Rectal smooth muscle tissue (tissue), 1 donor: ENCODE data around the gene POMGNT1.
A peak's percentile ranks its signal among the peaks of the same experiment; 100 is the strongest.
"Not testable (repeated sequence)": the region's sequence is repeated elsewhere in the genome, so short reads cannot be mapped to it uniquely, and the experiment has no call there.

Experiments
- H3K27ac ChIP-seq: one replicate; pipeline ENCODE4 v1.7.0; 2013; ENCODE audit warnings: low read depth, low read length, inconsistent platforms
- H3K27me3 ChIP-seq: one replicate; pipeline ENCODE4 v1.7.0; 2013; ENCODE audit warnings: low read length; ENCODE audit not compliant: control insufficient read depth, insufficient read depth
- H3K36me3 ChIP-seq: one replicate; pipeline ENCODE4 v1.7.0; 2013; ENCODE audit warnings: low read length; ENCODE audit not compliant: control insufficient read depth, insufficient read depth
- H3K4me1 ChIP-seq: one replicate; pipeline ENCODE4 v1.7.0; 2013; ENCODE audit warnings: low read length; ENCODE audit not compliant: control insufficient read depth, insufficient read depth
- H3K4me3 ChIP-seq: one replicate; pipeline ENCODE4 v1.7.0; 2013; ENCODE audit warnings: low read length
- H3K9ac ChIP-seq: one replicate; pipeline ENCODE4 v1.7.0; 2013; ENCODE audit warnings: low read length

Gene POMGNT1

DNA sequence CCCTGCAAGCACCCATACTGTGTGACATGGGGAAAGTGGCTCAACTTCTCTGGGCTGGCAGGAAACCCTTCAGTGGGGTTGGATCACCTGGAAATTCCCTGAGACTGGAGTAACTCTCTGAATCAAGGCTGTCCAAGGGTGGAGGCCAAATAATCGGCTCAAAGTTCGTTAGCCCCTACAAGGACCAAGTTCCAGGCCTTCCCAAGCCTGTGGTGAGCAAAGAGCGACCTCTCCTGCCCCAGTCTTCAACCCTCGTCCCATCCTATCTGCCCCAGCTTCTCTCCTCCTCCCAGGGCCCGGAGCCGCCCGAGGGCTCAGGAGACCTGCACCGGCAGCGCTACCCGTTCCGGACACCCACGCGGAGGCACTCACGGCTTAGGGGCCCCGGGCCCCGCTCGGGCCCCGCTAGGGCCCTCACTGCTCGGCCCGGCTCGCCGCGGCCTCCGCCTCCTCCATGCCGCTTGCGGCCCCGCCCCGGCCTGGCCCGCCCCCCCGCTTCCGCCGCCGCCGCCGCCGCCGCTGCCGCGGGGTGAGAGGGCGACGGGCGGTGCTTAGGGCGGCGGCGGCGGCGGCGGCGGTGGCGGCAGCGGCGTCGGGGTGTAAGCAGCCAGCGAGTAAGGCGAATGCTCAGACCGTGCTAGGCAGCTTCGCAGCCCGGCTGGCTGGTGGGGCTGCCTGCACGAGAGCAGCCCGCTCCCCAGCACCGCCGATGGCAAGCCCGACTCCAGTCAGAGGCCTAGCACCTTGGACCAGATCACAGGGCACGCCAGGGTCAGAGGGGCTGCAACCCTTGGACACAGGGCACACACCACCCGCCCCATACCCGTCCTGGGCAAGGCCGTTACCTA, at the start of gene POMGNT1:
TSS of gene POMGNT1 (minus strand) at position 471 of the 848 bp plus-strand sequence. CDS start 613 bp downstream, outside the sequence.
- H3K9ac ChIP-seq = peak within 1 kb of the TSS; percentile 94
- peaks cover 8% of the 10 kb centered on the region for H3K4me1 ChIP-seq
- H3K4me3 ChIP-seq = peak within 1 kb of the TSS; percentile 91
- H3K27ac ChIP-seq = peak within 1 kb of the TSS; percentile 75
- peaks cover 11% of the 10 kb centered on the region for H3K36me3 ChIP-seq
- no peaks in the 10 kb centered on the region for H3K27me3 ChIP-seq

DNA sequence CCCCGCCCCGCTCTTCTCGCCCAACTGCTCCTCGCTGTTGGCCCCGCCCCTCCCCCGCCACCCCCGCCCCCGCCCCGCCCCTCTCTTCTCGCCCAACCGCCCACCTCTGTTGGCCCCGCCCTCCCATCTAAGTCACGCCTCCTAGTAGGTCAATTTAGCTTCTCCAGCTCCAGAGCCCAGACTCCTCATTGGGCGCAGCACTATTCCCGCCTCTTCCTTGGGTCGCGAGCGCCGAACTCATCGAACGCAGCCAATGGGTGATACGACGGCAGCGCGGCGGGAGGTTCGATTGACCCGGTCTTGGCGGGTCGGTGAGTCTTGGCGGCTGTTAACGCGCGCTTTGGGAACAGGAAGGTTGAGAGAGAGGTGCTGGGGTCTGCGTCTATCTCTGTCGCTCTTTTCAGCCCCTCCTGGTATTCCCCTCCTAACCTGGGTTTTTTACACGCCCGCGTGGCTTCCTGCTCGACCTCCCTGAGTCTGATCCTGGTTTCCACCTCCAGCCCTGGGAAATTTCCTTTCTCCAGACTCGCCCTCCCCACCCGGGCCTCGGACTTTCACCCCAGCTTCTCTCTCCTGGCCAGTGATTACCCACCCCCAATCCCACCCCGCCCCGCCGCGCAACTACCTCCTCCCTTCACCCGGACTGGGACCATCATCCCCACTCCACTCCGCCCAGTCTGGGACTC, 49.3 kb upstream of the POMGNT1 start, which contains the start of gene RAD54L:
TSS of gene RAD54L (plus strand) at position 328 of the 686 bp plus-strand sequence. CDS start 643 bp downstream, outside the sequence.
- Histone ChIP-seq H3K27me3 (no peaks in the 10 kb centered on the region), H3K4me1 (no peaks in the 10 kb centered on the region), H3K36me3 (no peaks in the 10 kb centered on the region), H3K27ac (no peak within 1 kb of the TSS), H3K9ac (peak within 1 kb of the TSS; percentile 53), H3K4me3 (peak within 1 kb of the TSS; percentile 75)

DNA sequence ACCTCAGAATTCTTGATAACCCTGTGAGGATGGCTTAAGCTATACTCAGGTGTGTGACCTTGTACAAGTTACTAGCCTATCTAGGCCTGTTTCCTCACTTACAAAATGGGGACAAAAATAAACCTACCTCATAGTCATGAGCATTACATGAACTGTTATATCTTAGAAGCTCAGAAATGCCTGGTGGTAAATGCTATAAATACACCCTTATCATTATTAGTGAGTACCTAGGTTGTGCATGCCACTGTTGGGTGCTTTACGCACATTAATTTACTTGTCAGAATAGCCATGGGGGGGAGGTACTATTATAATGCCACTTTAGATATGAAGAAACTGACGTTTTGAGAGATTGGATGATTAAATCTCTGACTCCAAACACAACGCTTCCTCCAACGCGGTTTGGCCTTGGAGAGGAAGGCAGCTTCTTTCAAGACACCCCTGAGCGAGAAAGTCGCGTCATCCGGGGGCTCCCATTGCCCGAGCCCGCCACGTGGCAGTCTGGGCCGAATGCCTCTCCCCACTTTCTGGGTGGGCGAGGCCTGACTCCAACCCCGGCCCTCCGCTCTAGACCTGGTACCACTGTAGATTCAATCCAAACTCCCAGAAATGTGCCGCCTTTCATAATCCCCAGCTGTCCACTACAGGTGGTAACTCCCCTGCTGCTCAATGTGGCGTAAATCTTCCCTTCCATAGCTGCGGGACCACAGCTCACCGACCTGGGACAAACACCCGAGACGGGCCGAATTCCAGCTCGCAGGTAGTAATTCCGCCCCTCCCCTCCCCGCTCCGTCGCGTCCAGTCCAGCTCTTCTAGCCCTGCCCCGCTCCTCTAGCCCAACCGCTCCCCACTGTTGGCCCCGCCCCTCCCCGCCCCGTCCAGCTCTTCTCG, 48.6 kb upstream of the POMGNT1 start:
- Histone ChIP-seq H3K9ac (peak overlapping the region; percentile 53), H3K4me1 (no peaks in the 10 kb centered on the region), H3K27ac (no peak overlapping the region), H3K4me3 (peak overlapping the region; percentile 75), H3K36me3 (no peaks in the 10 kb centered on the region), H3K27me3 (no peaks in the 10 kb centered on the region)

DNA sequence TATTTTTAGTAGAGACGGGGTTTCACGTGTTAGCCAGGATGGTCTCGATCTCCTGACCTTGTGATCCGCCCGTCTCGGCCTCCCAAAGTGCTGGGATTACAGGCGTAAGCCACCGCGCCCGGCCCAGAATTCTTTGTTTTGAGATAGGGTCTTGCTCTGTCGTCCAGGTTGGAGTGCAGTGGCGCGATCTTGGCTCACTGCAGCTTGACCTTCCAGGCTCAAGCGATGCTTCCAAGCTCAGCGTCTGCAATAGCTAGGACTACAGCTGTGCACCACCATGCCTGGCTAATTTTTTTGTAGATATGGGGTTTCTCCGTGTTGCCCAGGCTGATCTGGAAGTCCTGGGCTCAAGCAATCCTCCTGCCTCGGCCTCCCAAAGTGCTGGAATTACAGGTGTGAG, 47.9 kb upstream of the POMGNT1 start:
- H3K36me3 ChIP-seq, H3K27me3 ChIP-seq, H3K4me1 ChIP-seq, H3K27ac ChIP-seq, H3K4me3 ChIP-seq, H3K9ac ChIP-seq: not testable (repeated sequence)

DNA sequence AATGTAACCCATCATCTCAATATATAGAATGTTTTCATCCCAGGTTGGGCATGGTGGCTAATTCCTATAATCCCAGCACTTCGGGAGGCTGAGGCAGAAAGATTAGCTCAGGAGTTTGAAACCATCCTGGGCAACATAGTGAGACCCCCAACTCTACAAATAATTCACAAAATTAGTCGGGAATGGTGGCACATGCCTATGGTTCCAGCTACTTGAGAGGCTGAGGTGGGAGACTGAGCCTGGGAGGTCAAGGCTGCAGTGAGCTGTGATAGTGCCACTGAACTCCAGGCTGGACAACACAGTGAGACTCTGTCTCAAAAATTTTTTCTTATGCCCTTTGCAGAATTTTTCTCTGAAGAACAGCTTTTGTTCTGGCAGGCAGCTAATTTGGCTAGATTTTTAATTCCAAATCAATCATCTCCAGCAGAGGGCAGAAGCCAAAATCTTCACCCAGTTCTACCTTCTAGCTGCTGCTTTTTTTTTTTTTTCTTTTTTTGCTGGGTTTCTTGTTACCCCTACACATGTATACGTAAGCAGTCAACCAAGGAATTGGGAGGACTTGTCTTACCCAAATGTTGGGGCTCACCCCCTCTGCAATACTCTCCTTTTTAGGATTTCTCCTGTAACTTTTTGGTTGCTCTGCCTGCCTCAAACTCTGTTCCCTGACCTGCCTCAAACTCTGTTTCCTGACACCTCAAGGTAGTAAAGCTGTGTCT, 46.6 kb upstream of the POMGNT1 start:
- Histone ChIP-seq H3K27me3 (no peaks in the 10 kb centered on the region), H3K4me3 (no peak overlapping the region), H3K9ac (no peak overlapping the region), H3K27ac (no peak overlapping the region), H3K36me3 (no peaks in the 10 kb centered on the region), H3K4me1 (no peaks in the 10 kb centered on the region)

DNA sequence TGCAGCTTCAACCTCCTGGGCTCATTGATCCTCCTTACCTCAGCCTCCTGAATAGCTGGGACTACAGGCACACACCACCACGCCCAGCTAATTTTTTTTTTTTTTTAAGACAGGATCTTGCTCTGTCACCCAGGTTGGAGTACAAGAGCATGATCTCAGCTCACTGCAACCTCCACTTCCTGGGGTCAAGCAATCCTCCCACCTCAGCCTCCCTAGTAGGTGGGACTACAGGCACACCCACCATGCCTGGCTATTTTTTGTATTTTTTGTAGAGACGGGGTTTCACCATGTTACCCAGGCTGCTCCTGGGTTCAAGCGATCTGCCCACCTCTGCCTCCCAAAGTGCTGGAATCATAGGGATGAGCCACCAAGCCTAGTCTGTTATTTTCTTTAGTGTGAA, 45.6 kb upstream of the POMGNT1 start:
- H3K27ac ChIP-seq, H3K36me3 ChIP-seq, H3K27me3 ChIP-seq, H3K4me1 ChIP-seq, H3K4me3 ChIP-seq, H3K9ac ChIP-seq: not testable (repeated sequence)

DNA sequence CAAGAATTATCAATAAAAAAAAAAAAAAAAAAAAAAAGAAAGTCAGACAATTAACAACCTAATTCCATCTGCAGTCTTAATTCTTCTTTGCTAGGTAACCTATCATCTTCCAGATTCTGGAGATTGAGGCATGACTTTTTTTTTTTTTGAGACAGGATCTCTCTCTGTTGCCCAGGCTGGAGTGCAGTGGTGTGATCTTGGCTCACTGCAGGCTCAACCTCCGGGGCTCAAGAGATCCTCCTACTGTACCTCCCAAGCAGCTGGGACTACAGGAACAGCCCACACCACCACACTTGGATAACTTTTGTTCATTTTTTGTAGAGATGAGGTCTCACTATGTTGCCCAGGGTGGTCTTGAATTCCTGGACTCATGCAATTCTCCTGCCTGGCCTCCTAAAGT, 44.7 kb upstream of the POMGNT1 start:
- no peak overlapping the region for H3K4me3 ChIP-seq
- no peak overlapping the region for H3K27ac ChIP-seq
- no peaks in the 10 kb centered on the region for H3K36me3 ChIP-seq
- no peaks in the 10 kb centered on the region for H3K27me3 ChIP-seq
- H3K9ac ChIP-seq = no peak overlapping the region
- no peaks in the 10 kb centered on the region for H3K4me1 ChIP-seq

DNA sequence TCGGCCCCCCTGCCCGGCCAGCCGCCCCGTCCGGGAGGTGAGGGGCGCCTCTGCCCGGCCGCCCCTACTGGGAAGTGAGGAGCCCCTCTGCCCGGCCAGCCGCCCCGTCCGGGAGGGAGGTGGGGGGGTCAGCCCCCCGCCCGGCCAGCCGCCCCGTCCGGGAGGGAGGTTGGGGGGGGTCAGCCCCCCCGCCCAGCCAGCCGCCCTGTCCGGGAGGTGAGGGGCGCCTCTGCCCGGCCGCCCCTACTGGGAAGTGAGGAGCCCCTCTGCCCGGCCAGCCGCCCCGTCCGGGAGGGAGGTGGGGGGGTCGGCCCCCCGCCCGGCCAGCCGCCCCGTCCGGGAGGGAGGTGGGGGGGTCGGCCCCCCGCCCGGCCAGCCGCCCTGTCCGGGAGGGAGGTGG, 43.5 kb upstream of the POMGNT1 start:
- not testable (repeated sequence) for H3K36me3 ChIP-seq, H3K27me3 ChIP-seq, H3K4me1 ChIP-seq, H3K4me3 ChIP-seq, H3K9ac ChIP-seq, H3K27ac ChIP-seq

DNA sequence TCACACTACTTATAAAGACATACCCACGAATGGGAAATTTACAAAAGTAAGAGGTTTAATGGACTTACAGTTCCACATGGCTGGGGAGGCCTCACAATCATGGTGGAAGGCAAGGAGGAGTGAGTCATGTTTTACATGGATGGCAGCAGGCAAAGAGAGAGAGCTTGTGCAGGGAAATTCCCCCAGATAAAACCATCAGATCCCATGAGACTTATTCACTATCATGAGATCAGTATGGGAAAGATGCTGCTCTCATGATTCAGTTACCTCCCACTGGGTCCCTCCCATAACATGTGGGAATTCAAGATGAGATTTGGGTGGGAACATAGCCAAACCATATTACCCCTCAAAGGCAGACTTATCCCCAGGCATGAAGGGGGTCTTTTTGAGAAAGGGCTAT, 40.6 kb upstream of the POMGNT1 start:
- H3K36me3 ChIP-seq, H3K9ac ChIP-seq, H3K4me1 ChIP-seq, H3K4me3 ChIP-seq, H3K27ac ChIP-seq, H3K27me3 ChIP-seq: not testable (repeated sequence)

DNA sequence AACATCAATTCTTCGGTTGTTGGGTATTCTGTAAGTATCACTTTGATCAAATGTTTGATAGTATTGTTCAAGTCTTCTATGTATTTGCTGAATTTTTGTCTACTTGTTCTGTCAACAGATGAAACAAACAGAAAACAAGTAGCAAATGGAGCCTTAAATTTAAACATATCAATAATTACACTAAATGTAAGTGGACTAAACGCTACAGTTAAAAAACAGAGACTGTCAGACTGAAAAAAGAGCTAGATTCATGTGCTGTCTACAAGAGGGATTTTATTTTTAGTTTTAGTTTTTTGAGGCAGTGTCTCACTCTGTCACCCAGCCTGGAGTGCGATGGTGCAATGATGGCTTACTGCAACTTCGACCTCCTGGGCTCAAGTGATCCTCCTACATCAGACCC, 38.6 kb upstream of the POMGNT1 start:
- Histone ChIP-seq H3K4me1 (no peaks in the 10 kb centered on the region), H3K27me3 (no peaks in the 10 kb centered on the region), H3K27ac (no peak overlapping the region), H3K4me3 (no peak overlapping the region), H3K36me3 (no peaks in the 10 kb centered on the region), H3K9ac (no peak overlapping the region)

DNA sequence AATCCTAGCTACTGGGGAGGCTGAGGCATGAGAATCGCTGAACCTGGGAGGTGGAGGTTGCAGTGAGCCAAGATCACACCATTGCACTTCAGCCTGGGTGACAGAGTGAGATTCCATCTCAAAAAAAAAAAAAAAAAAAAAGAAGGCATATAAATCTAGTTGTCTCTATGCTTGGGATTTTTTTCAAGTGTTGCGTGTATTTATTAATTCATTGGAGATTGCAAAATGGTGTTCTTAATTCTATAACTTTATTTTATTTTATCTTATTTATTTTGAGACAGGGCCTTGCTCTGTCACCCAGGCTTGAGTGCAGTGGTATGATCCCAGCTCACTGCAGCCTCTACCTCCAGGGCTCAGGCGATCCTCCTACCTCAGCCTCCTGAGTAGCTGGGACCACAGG, 33.0 kb upstream of the POMGNT1 start:
- H3K9ac ChIP-seq, H3K36me3 ChIP-seq, H3K27ac ChIP-seq, H3K4me3 ChIP-seq, H3K27me3 ChIP-seq, H3K4me1 ChIP-seq: not testable (repeated sequence)

DNA sequence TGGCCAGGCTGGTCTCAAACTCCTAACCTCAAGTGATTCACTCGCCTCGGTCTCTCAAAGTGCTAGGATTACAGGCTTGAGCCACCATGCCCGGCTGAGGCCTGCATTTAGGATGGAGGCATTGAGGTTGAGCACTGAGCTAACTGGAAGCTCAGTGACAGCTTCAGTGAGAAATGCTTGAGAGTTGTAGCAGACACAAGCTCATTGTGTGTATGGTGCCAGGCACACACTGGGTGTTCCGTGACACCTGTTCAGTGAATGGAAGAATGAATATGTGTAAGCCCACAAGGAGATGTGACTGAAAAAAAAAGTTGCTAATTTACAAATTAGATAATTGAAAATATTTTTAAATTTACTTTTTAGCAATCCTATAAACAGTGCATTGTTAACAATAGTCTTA, 26.7 kb upstream of the POMGNT1 start:
- Histone ChIP-seq H3K27me3 (no peaks in the 10 kb centered on the region), H3K9ac (no peak overlapping the region), H3K4me1 (no peaks in the 10 kb centered on the region), H3K27ac (no peak overlapping the region), H3K4me3 (no peak overlapping the region), H3K36me3 (no peaks in the 10 kb centered on the region)
